Ecto neural progenitor cell (in vitro differentiated cells): ENCODE measurements around the gene PNMA6F.
"Not testable (repeated sequence)": the region's sequence is repeated elsewhere in the genome, so short reads cannot be mapped to it uniquely, and the experiment has no call there.

ENCODE experiments used
- DNase-seq: peaks from one replicate; pipeline ENCODE4 v3.0.0-alpha.2; 2018; ENCODE audit warnings: low spot score

PNMA6F gene

DNA sequence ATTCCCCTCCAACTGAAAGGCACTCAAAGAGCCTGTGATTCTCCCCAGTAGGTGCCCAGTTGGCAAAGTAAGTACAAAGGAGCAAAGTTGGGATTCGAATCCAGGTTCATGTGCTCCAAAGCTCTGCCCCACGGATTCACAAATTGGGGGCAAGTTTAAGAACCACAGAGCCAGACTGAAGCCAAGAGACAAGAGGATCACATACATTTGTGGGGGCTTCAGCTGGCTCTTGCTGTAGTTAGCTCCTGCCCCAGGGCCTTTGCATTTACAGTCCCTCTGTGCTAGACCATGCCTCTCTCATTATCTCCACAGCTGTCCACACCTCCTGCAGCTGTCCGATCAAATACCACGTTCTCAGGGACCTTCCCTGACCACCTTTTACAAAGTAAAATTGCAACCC, 18.8 kb downstream of the PNMA6F start:
- DNase-seq: no peak

GRCh38 chrX:153301746-153302145, 19.8 kb downstream of the PNMA6F start:
- DNase-seq: no peak

GRCh38 chrX:153299855-153300254, 21.7 kb downstream of the PNMA6F start:
- no peak for DNase-seq

- no peak for DNase-seq
Observed at GRCh38 chrX:153297376-153297775, 24.2 kb downstream of the PNMA6F start.

GRCh38 chrX:153293485-153294071, 28.0 kb downstream of the PNMA6F start:
- DNase-seq: not testable (repeated sequence)

- DNase-seq: not testable (repeated sequence)
Observed at GRCh38 chrX:153288807-153289206, 32.8 kb downstream of the PNMA6F start.

- DNase-seq: not testable (repeated sequence)
Observed at GRCh38 chrX:153285678-153286077, 35.9 kb downstream of the PNMA6F start.

GRCh38 chrX:153283982-153284381, 37.6 kb downstream of the PNMA6F start:
- DNase-seq: not testable (repeated sequence)

- not testable (repeated sequence) for DNase-seq
Observed at GRCh38 chrX:153281784-153282183, 39.8 kb downstream of the PNMA6F start.

- not testable (repeated sequence) for DNase-seq
Observed at GRCh38 chrX:153279304-153279703, 42.3 kb downstream of the PNMA6F start.

DNA sequence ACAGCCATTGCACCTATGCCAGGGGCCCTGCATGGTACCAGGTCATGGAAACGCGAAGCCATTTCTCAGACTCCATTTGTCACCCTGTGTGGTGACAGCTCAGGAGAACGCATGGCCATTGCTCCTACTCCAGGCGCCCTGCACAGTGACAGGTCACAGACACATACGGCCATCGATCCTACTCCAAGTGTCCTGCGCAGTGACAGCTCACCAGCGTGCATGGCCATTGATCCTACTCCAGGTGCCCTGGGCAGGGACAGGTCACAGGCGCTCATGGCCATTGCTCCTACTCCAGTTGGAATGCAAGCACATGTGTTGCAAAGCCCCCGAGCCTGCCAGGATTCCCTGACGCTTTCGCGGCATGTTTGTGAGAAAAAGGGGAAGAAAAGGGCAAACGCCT, 45.5 kb downstream of the PNMA6F start:
- DNase-seq: not testable (repeated sequence)

DNA sequence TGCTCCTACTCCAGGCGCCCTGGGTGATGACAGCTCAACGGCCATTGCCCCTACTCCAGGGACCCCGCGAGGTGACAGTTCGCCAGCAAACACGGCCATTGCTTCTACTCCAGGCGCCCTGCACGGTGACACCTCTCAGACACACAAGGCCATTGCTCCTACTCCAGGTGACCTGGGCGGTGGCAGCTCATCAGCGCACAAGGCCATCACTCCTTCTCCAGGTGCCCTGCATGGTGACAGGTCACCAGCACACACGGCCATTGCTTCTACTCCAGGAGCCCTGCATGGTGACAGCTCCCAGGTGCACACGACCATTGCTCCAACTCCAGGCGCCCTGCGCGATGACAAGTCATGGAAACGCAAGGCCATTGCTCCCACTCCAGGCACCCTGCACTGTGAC, 46.1 kb downstream of the PNMA6F start:
- not testable (repeated sequence) for DNase-seq

GRCh38 chrX:153272584-153272983, 49.0 kb downstream of the PNMA6F start:
- not testable (repeated sequence) for DNase-seq

DNA sequence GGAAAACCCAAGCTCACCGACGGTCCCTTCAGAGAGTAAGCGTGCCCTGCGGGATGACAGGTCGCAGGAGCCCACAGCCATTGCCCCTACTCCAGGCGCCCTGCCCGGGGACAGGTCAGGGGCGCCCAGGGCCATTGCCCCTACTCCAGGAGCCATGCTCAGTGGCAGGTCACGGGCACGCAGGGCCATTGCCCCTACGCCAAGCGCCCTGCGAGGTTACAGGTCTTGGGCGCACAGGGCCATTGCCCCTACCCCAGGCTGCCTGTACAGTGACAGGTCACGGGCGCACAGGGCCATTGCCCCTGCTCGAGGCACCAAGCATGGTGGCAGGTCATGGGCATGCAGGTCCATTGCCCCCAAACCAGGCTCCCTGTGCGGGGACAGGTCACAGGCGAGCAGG, 49.5 kb downstream of the PNMA6F start:
- DNase-seq: not testable (repeated sequence)
